HuH-7 (cell line): ENCODE data around the gene MEDAG.

ENCODE experiments used
- DNase-seq: peaks from one replicate; pipeline ENCODE4 v3.0.0; 2011; ENCODE audit warnings: low spot score

MEDAG gene

DNA sequence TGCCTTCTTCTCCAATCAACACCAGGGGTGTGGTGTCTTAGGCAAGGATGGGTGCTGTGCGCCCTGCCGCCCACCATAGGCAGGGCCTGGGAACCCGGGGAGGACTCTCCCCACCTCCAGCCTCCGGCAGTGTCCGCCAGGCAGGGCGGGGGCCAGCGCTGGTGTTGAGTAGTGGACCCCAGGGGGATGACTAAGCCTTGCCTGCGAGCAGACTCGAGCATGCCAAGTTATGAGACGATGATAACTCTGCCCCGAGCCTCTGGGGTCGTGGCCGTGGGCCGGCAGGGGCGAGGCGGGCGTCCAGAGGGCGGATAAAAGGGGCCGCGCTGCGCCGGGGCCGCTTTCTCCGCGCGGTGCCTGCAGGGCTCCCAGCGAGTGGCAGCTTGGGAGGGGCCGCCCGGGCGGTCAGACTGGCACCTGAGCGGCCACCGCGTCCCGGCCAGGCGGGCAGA lies at the start of gene MEDAG:
Gene MEDAG, plus strand, starts transcription at position 340 of the 452 bp plus-strand sequence. CDS start 245 bp downstream, outside the sequence.
- DNase-seq, result no peak

GRCh38 chr13:30857018-30857417 lies 49.1 kb upstream of the MEDAG start:
- DNase-seq, result no peak

- no peak for DNase-seq
Observed at GRCh38 chr13:30857636-30858035, 48.4 kb upstream of the MEDAG start.

DNA sequence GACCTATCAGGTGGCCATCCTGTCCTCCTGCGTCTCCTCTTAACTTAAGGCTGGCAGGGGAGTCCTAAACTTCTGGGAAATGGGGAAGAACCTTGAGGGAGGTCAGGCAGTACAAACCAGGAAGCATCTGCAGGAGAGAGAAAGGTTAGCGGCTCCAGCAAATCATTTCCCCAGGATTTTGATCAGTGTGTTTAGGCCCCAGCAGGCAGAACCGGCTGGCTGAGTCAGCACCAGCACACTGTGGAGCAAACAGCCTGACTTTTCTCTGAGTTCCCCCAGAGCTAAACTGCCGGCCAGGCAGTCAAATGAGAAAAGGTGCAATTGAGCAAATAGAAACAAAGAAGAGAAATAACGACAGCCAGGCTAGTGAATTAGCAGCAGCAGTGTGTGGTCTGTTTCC lies 46.7 kb upstream of the MEDAG start:
- no peak for DNase-seq

- DNase-seq, result no peak
Observed at GRCh38 chr13:30861163-30861562, 44.9 kb upstream of the MEDAG start.

DNA sequence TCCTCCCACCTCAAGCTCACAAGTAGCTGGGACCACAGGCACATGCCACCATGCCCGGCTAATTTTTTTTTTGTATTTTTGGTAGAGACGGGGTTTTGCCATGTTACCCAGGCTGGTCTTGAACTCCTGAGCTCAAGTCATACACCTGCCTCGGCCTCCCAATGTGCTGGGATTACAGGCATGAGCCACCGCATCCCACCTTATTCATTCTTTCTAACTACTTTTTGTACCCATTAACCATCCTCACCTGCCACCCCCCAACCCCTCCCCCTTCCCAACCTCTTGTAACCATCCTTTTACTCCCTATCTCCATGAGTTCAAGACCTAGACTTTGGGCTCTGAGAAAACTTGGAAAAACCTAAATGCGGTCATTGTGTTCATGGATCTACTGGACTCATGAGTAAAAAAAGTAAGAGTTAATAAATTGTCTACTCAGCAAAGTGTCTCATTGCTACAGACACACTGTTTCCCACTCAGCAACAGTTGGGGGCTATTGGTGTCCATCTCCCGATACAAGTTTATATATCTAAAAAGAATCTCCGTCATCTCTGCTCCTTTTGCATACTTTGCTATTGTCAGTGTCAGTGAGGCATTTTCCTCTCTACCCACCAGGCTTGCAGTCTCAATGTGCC lies 44.1 kb upstream of the MEDAG start:
- DNase-seq, result no peak

- no peak for DNase-seq
Observed at GRCh38 chr13:30862707-30863106, 43.4 kb upstream of the MEDAG start.

DNA sequence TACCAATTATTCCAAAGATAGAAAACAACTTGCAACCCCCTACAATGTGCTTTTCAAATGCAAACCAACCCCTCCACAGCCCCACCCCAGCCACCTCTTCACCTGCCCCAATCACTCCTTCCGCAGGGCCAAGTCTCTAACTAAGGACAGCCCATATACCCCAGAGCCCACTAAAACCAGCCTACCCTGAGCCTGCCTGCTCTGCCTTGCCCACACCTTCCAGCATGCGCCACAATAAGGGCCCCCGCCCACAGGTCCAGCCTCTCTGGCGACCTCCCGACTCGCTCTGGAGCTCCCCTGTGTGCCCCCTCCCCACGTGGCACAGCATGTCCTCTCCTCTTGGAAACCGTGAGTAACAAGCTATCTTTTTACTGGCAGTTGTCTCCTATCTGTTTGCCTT lies 42.8 kb upstream of the MEDAG start:
- no peak for DNase-seq

- no peak for DNase-seq
Observed at GRCh38 chr13:30863796-30864195, 42.3 kb upstream of the MEDAG start.

GRCh38 chr13:30864433-30865122 lies 41.5 kb upstream of the MEDAG start:
- DNase-seq, result no peak

DNA sequence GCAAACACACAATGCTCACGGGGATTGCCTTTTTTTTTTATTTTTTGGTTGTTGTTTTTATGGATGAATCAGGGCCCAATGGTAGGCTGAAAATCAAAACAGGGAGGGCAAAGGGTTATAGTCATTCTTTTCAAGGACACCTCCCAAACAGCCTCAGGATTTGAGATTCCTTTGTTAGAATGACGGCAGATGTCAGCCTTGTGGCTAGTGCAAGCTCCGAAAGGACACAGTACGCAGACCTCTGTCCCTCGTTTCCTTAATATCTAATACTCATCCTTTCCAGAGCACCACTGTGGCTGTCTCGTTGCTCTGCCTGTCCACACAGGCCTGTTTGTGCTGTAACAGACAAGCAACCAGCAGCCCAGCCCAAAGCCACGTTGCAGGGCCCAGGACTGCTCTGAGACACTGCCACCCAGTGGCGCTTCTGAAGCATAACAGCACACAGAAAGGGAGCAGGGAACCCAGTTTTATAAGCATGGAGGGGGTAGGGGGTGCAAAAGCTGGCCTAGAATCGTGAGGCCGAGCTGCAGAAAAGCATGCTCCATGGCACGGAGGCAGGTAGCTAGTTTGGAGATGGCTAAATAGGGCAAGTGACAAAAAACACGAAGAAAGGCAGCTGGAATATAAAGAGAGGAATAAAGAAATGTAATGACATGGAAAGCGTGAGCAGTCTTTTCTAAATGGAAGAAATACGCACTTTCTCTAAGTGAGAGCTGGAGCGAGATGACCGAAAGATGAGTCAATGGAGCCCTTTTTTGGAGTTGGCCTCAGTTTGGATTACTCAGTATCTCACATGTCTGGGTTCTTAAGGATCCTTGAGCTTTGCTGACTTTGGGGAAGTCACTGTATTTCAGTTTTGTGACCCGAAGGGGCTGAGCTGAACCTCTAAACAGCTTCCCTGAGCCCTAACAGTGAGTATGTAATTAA lies 40.7 kb upstream of the MEDAG start:
- peak; percentile 71 for DNase-seq

GRCh38 chr13:30866677-30867076 lies 39.4 kb upstream of the MEDAG start:
- no peak for DNase-seq

- DNase-seq, result no peak
Observed at GRCh38 chr13:30867089-30867669, 38.9 kb upstream of the MEDAG start.

DNA sequence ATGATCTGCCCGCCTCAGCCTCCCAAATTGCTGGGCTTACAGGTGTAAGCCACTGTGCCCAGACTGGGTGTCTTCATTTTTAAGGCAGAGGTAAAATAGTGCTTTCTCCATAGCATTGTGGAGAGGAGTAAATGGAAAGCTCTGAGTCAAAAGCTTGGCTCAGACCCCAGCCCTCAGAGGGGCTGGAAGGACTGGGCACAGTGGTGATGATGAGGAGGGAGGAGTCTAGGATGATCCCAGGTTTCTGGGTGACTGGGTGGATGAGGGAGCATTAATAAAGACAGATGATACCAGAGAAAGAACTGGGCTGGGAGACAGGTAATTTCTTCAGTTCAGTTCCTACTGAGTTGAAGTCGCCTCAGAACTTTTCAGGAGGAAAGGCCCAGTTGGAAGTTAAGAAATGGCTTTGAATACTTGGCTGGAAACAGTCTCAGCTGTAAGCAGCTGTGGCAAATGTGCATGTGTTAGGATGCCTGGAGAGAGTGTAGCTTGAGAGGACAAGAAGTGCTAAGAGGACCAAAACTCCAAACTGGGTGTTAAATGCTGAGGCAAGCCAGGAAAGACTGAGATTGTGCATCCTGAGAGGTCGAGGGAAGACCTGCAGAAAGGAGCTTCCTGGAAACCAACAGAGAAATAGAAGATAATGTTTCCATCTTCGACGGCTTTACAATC lies 37.1 kb upstream of the MEDAG start:
- no peak for DNase-seq

DNA sequence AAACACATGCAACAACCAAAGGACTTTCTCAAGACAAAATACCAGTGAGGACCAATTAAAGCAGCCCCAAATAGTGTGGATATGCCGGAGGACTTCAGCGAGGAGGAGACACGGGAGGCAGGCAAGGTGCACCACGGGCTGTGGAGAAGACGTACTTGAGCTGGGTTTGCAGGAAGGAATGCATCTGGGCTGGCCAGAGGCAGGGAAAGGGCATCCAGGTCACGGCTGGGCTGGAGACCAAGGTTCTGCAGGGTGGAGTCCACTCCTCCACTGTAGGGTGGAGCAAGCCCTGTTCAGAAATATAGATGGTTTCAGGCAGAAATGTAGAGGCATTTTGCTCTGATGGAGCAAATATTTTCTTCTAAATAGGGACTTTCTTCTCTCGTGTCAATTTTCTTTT lies 36.6 kb upstream of the MEDAG start:
- DNase-seq, result no peak

DNA sequence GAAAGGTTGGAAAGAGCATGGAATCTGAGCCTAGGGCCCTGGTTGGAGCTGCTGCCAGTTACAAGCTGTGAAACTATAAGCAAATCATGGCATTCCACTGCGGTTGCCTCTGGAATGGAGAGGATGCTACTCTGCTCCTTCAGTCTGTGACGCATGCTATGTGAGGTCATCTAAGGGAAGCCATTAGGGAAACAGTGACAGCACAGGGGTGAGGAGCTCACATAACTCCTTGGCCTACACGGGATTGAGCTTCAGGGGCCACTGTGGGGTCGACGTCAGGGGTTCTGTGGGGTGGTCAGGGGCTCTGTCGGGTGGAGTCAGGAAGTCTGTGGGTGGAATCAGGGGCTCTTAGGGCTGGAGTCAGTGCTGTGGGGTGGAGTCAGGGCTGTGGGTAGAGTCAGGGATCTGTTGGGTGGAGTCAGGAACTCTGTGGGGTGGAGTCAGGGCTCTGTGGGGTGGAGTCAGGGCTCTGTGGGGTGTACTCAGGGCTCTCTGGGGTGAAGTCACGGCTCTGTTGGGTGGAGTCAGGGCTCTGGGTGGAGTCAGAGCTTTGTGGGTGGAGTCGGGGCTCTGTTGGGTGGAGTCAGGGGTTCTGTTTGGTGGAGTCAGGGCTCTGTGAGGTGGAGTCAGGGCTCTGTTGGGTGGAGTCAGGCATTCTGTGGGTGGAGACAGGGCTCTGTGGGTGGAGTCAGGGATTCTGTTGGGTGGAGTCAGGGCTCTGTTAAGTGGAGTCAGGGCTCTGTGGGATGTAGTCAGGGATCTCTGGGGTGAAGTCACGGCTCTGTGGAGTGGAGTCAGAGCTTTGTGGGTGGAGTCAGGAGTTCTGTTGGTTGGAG lies 35.8 kb upstream of the MEDAG start:
- peak; percentile 35 for DNase-seq

- no peak for DNase-seq
Observed at GRCh38 chr13:30870916-30871587, 35.0 kb upstream of the MEDAG start.

GRCh38 chr13:30871588-30872275 lies 34.3 kb upstream of the MEDAG start:
- DNase-seq, result no peak

DNA sequence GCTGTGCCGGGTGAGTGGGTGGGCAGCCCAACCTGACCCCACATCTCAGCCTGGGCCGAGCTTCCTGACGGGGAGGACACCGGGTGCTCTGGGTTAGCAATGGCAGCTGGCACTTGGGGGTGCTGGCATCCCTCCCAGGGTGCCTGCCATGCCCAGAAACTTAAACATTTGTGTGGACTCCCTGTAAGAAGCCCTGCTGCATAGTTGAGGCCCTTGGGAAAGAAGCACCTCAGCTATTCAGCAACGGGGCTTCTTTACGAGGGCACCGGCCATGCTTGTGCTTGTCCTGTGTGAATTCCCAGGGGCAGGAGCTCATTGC lies 33.8 kb upstream of the MEDAG start:
- DNase-seq, result no peak
